ENCODE measurements around the gene TMEM175.

DNA sequence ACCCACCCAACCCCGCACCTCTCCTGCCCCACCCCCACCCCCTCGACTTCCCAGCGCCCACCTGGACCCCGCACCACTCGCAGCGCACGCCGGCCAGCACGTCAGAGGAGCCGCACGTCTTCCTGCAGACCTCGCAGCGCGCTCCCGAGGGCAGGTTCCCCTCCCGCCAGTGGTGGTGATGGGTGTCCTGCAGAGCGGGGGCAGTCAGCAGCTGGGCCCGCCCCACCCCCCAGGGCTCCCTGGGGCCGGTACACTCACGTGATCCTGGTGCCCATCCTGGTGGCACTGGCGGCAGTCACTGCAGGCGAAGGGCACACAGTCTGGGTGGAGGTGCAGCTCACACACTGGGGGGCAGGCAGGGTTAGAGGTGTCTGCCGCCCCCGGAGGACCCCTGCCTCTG lies 36.0 kb downstream of the TMEM175 start:
- TF ChIP-seq, protein P1, sequence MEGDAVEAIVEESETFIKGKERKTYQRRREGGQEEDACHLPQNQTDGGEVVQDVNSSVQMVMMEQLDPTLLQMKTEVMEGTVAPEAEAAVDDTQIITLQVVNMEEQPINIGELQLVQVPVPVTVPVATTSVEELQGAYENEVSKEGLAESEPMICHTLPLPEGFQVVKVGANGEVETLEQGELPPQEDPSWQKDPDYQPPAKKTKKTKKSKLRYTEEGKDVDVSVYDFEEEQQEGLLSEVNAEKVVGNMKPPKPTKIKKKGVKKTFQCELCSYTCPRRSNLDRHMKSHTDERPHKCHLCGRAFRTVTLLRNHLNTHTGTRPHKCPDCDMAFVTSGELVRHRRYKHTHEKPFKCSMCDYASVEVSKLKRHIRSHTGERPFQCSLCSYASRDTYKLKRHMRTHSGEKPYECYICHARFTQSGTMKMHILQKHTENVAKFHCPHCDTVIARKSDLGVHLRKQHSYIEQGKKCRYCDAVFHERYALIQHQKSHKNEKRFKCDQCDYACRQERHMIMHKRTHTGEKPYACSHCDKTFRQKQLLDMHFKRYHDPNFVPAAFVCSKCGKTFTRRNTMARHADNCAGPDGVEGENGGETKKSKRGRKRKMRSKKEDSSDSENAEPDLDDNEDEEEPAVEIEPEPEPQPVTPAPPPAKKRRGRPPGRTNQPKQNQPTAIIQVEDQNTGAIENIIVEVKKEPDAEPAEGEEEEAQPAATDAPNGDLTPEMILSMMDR (conservative IDR thresholded peaks at IDR 0.05) = no peak
- no peak for TF ChIP-seq EZH2 (IDR thresholded peaks at IDR 0.05; ENCODE audit: low read depth)
